Body of pancreas (tissue), 4 donors: Measurements from ENCODE around the gene P4HA1.
"Not testable (repeated sequence)": the region's sequence is repeated elsewhere in the genome, so short reads cannot be mapped to it uniquely, and the experiment has no call there.

Experiments
- CTCF ChIP-seq, 7 experiments: fragments of 450-650 bp in 4 of 7; fragments of 200-600 bp in 3 of 7; sonication (generic) in 3 of 7; IDR thresholded peaks; one replicate each; pipeline ENCODE4 v1.5.1; 2016 to 2019; ENCODE audit warnings: antibody characterized with exemption in 7 of 7
- POLR2A ChIP-seq, 3 donors: fragments of 450-650 bp; IDR thresholded peaks; one replicate each; pipeline ENCODE4 v1.6.1; 2016; ENCODE audit warnings: antibody characterized with exemption in 3 of 3, mild to moderate bottlenecking in 2 of 3

DNA sequence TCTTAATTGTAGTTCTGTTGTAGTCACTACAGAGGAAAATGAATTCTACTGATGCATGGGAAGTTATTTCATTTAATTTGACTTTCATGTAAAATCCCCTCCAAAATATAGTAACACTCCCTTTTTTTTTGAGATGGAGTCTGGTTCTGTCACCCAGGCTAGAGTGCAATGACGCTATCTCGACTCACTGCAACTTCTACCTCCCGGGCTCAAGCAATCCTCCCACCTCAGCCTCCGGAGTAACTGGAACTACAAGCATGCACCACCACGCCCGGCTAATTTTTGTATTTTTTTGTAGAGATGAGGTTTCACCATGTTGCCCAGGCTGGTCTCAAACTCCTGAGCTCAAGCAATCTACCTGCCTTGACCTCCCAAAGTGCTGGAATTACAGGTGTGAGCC lies 60.4 kb downstream of the P4HA1 start:
- TF ChIP-seq CTCF, POLR2A (IDR thresholded peaks at IDR 0.05): not testable (repeated sequence)
